Activated CD4-positive, alpha-beta T cell treated with anti-CD3 and anti-CD28 coated beads, Interleukin-2, amount 10 ng/mL, durations not matched to agents 24 days and 14 days (primary cell): Measurements from ENCODE around the gene APOL3. TPM values are rescaled to one million over a fixed set of nuclear protein-coding genes. Genes with fewer than 3 reads are reported as not detected.
"Not testable (repeated sequence)": the region's sequence is repeated elsewhere in the genome, so short reads cannot be mapped to it uniquely, and the experiment has no call there.

Experiments
- DNase-seq: peaks from one replicate; pipeline ENCODE4 v3.0.0; 2022
- H3K27ac Mint-ChIP-seq: one replicate; pipeline ENCODE4 v1.8.0; 2022; ENCODE audit warnings: mild to moderate bottlenecking, mixed read lengths
- H3K27me3 Mint-ChIP-seq: one replicate; pipeline ENCODE4 v1.8.0; 2022; ENCODE audit warnings: mixed read lengths
- H3K36me3 Mint-ChIP-seq: one replicate; pipeline ENCODE4 v1.8.0; 2022; ENCODE audit warnings: low read depth, mild to moderate bottlenecking, mixed read lengths
- H3K4me1 Mint-ChIP-seq: one replicate; pipeline ENCODE4 v1.8.0; 2021; ENCODE audit warnings: mixed read lengths
- H3K4me3 Mint-ChIP-seq: one replicate; pipeline ENCODE4 v1.8.0; 2022; ENCODE audit warnings: mild to moderate bottlenecking, moderate library complexity, mixed read lengths
- H3K9me3 Mint-ChIP-seq: one replicate; pipeline ENCODE4 v1.8.0; 2021; ENCODE audit warnings: mixed read lengths
- intact Hi-C: fragments of 100-400 bp; cut with micrococcal nuclease; formaldehyde crosslinking; loops from one replicate; pipeline ENCODE4 v1.15.1; 2023
- total RNA-seq: library from RNA; stranded (reverse); gene quantifications from 2 replicates; pipeline ENCODE4 v1.2.3, GENCODE V29; 2022

Gene APOL3
- total RNA-seq, 1 donor from 2014 or later, result 42.2 TPM

- H3K4me1 Mint-ChIP-seq, result peaks cover 22% of the 10 kb centered on the region
- no peak overlapping the region for H3K27ac Mint-ChIP-seq
- H3K36me3 Mint-ChIP-seq, result no peaks in the 10 kb centered on the region
- no peak overlapping the region for H3K4me3 Mint-ChIP-seq
- no peaks in the 10 kb centered on the region for H3K9me3 Mint-ChIP-seq
- no peak for DNase-seq
- peaks cover 7% of the 10 kb centered on the region for H3K27me3 Mint-ChIP-seq
- intact Hi-C loops, result no loop called here
Measured at GRCh38 chr22:36199001-36199551, 38.5 kb upstream of the APOL3 start.

GRCh38 chr22:36198536-36198935, 38.0 kb upstream of the APOL3 start:
- intact Hi-C loops, result no loop called here
- H3K4me3 Mint-ChIP-seq, result no peak overlapping the region
- peaks cover 7% of the 10 kb centered on the region for H3K27me3 Mint-ChIP-seq
- no peak for DNase-seq
- H3K9me3 Mint-ChIP-seq, result no peaks in the 10 kb centered on the region
- peak overlapping the region; percentile 41 for H3K27ac Mint-ChIP-seq
- no peaks in the 10 kb centered on the region for H3K36me3 Mint-ChIP-seq
- H3K4me1 Mint-ChIP-seq, result peaks cover 22% of the 10 kb centered on the region

GRCh38 chr22:36197514-36198146, 37.1 kb upstream of the APOL3 start:
- Mint-ChIP-seq H3K27me3 (peaks cover 7% of the 10 kb centered on the region), H3K27ac (peak overlapping the region; percentile 43), H3K9me3 (no peaks in the 10 kb centered on the region), H3K4me1 (peaks cover 22% of the 10 kb centered on the region), H3K4me3 (peak overlapping the region; percentile 7), H3K36me3 (no peaks in the 10 kb centered on the region)
- no peak for DNase-seq
- intact Hi-C loops, result no loop called here

GRCh38 chr22:36197065-36197440, 36.5 kb upstream of the APOL3 start:
- intact Hi-C loops, result no loop called here
- Mint-ChIP-seq H3K27me3 (peaks cover 8% of the 10 kb centered on the region), H3K4me3 (no peak overlapping the region), H3K4me1 (peaks cover 22% of the 10 kb centered on the region), H3K27ac (peak overlapping the region; percentile 9), H3K9me3 (no peaks in the 10 kb centered on the region), H3K36me3 (no peaks in the 10 kb centered on the region)
- DNase-seq, result no peak

GRCh38 chr22:36196254-36197064, 35.9 kb upstream of the APOL3 start:
- intact Hi-C loops, result no loop called here
- no peak overlapping the region for H3K4me3 Mint-ChIP-seq

GRCh38 chr22:36194971-36195370, 34.4 kb upstream of the APOL3 start:
- intact Hi-C loops, result loop anchor here (2.0 kb wide), 1 partner anchor 82 kb away; no protein-coding TSS in a partner anchor
- Mint-ChIP-seq H3K27ac (no peak overlapping the region), H3K9me3 (no peaks in the 10 kb centered on the region), H3K27me3 (peaks cover 11% of the 10 kb centered on the region), H3K36me3 (no peaks in the 10 kb centered on the region), H3K4me3 (no peak overlapping the region), H3K4me1 (peaks cover 21% of the 10 kb centered on the region)
- peak; percentile 83 for DNase-seq

More at GRCh38 chr22:36196254-36197064, 35.9 kb upstream of the APOL3 start:
- no peaks in the 10 kb centered on the region for H3K9me3 Mint-ChIP-seq
- peaks cover 21% of the 10 kb centered on the region for H3K4me1 Mint-ChIP-seq
- H3K27me3 Mint-ChIP-seq, result peaks cover 7% of the 10 kb centered on the region
- DNase-seq, result no peak
- H3K36me3 Mint-ChIP-seq, result no peaks in the 10 kb centered on the region
- no peak overlapping the region for H3K27ac Mint-ChIP-seq

GRCh38 chr22:36194385-36194784, 33.8 kb upstream of the APOL3 start:
- DNase-seq, result no peak
- H3K9me3 Mint-ChIP-seq, result no peaks in the 10 kb centered on the region
- H3K27me3 Mint-ChIP-seq, result peaks cover 15% of the 10 kb centered on the region
- no peak overlapping the region for H3K27ac Mint-ChIP-seq
- intact Hi-C loops, result loop anchor here (2.0 kb wide), 1 partner anchor 82 kb away; no protein-coding TSS in a partner anchor
- H3K4me3 Mint-ChIP-seq, result no peak overlapping the region
- H3K4me1 Mint-ChIP-seq, result peaks cover 21% of the 10 kb centered on the region
- H3K36me3 Mint-ChIP-seq, result no peaks in the 10 kb centered on the region

- intact Hi-C loops, result no loop called here
- Mint-ChIP-seq H3K36me3 (no peaks in the 10 kb centered on the region), H3K27ac (no peak overlapping the region), H3K4me3 (no peak overlapping the region), H3K4me1 (peaks cover 21% of the 10 kb centered on the region), H3K9me3 (no peaks in the 10 kb centered on the region), H3K27me3 (peaks cover 15% of the 10 kb centered on the region)
- DNase-seq, result no peak
Measured at GRCh38 chr22:36193577-36193976, 33.0 kb upstream of the APOL3 start.

GRCh38 chr22:36193171-36193570, 32.6 kb upstream of the APOL3 start:
- peaks cover 17% of the 10 kb centered on the region for H3K4me1 Mint-ChIP-seq

GRCh38 chr22:36192542-36192941, 32.0 kb upstream of the APOL3 start:
- Mint-ChIP-seq H3K9me3 (no peaks in the 10 kb centered on the region), H3K4me3 (no peak overlapping the region), H3K27me3 (peaks cover 15% of the 10 kb centered on the region), H3K36me3 (no peaks in the 10 kb centered on the region), H3K4me1 (peaks cover 10% of the 10 kb centered on the region), H3K27ac (no peak overlapping the region)
- intact Hi-C loops, result no loop called here
- no peak for DNase-seq

More at GRCh38 chr22:36193171-36193570, 32.6 kb upstream of the APOL3 start:
- Mint-ChIP-seq H3K27ac (no peak overlapping the region), H3K4me3 (no peak overlapping the region), H3K36me3 (no peaks in the 10 kb centered on the region), H3K27me3 (peaks cover 15% of the 10 kb centered on the region), H3K9me3 (no peaks in the 10 kb centered on the region)
- no peak for DNase-seq
- intact Hi-C loops, result no loop called here

GRCh38 chr22:36191106-36191836, 30.7 kb upstream of the APOL3 start:
- Mint-ChIP-seq H3K27me3 (peaks cover 15% of the 10 kb centered on the region), H3K36me3 (no peaks in the 10 kb centered on the region), H3K27ac (no peak overlapping the region), H3K4me1 (peaks cover 2% of the 10 kb centered on the region), H3K4me3 (no peak overlapping the region), H3K9me3 (no peaks in the 10 kb centered on the region)
- DNase-seq, result no peak
- intact Hi-C loops, result no loop called here

GRCh38 chr22:36187862-36188261, 27.3 kb upstream of the APOL3 start:
- intact Hi-C loops, DNase-seq, H3K4me1 Mint-ChIP-seq, H3K4me3 Mint-ChIP-seq, H3K9me3 Mint-ChIP-seq, H3K36me3 Mint-ChIP-seq, H3K27ac Mint-ChIP-seq: not testable (repeated sequence)
- peaks cover 16% of the 10 kb centered on the region for H3K27me3 Mint-ChIP-seq

- no peak for DNase-seq
- Mint-ChIP-seq H3K4me1 (no peaks in the 10 kb centered on the region), H3K27ac (no peak overlapping the region), H3K36me3 (no peaks in the 10 kb centered on the region), H3K27me3 (peaks cover 17% of the 10 kb centered on the region), H3K4me3 (no peak overlapping the region), H3K9me3 (no peaks in the 10 kb centered on the region)
- intact Hi-C loops, result no loop called here
Measured at GRCh38 chr22:36185828-36186624, 25.5 kb upstream of the APOL3 start.
